Left ventricle myocardium inferior (tissue), 1 donor: Measurements from ENCODE around the gene RRP9. TPM values are rescaled to one million over a fixed set of nuclear protein-coding genes. Genes with fewer than 3 reads are reported as not detected.

Experiments
- DNase-seq: peaks from one replicate; pipeline ENCODE4 v3.0.0-alpha.2; 2020
- H3K27ac ChIP-seq: fragments of 200-600 bp; replicated peaks from 2 replicates; pipeline ENCODE4 v1.8.0; 2021
- H3K27me3 ChIP-seq: fragments of 200-600 bp; 2 replicates; pipeline ENCODE4 v1.8.0; 2021; ENCODE audit warnings: low read depth
- H3K36me3 ChIP-seq: fragments of 200-600 bp; 2 replicates; pipeline ENCODE4 v1.8.0; 2021
- H3K4me1 ChIP-seq: fragments of 200-600 bp; 2 replicates; pipeline ENCODE4 v1.8.0; 2021
- H3K4me3 ChIP-seq: fragments of 200-600 bp; 2 replicates; pipeline ENCODE4 v1.8.0; 2021; ENCODE audit warnings: mild to moderate bottlenecking, moderate library complexity
- H3K9me3 ChIP-seq: fragments of 200-600 bp; replicated peaks from 2 replicates; pipeline ENCODE4 v1.8.0; 2021
- CTCF ChIP-seq: fragments of 200-600 bp; IDR thresholded peaks from 2 replicates; pipeline ENCODE4 v1.8.0; 2021; ENCODE audit warnings: antibody characterized with exemption, mild to moderate bottlenecking, borderline replicate concordance
- intact Hi-C: fragments of 100-400 bp; cut with micrococcal nuclease; formaldehyde crosslinking; loops from one replicate; pipeline ENCODE4 v1.11.0; 2022
- total RNA-seq: library from RNA; stranded (reverse); fragmentation: NEBNext Ultra II Directional; extraction: Animal tissue kit (Norgen Biotek cat#: 25700); gene quantifications from one replicate; pipeline ENCODE4 v1.2.1, GENCODE V29; 2021
- donor health status: DM: no; HTN: yes; CAD: no; lungs with severe emphysema.

RRP9 gene
- total RNA-seq, 1 donor from 2014 or later, result 8.6 TPM

DNA sequence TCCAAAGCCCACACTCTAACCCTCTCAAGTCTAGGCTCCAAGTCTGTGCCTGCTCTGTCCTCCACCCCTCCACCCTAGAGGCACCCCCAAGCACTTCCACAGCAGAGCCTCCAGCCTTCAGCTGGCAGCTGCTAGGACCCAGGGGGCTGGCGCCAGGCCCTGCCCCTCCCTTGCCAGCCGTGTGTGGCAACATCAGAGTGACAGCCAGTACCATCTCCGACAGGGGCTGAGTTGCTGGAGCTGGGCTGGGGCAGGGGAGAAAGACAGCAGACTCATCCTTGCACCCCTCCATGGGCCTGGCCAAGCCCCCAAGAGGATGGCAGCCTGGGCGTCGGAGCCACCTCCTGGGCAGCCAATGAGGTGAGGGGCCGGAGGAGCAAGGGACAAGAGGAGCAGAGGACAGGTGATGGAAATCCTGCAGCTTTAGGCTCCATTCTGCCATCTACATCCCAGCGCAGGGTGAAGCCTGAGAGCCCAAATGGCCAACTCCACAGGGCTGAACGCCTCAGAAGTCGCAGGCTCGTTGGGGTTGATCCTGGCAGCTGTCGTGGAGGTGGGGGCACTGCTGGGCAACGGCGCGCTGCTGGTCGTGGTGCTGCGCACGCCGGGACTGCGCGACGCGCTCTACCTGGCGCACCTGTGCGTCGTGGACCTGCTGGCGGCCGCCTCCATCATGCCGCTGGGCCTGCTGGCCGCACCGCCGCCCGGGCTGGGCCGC, 13.6 kb upstream of the RRP9 start, which contains the start of gene GPR62:
Gene GPR62 (plus strand): TSS at position 207 of the 718 bp plus-strand sequence. CDS start 272 bp downstream, at position 479.
- DNase-seq, result no peak
- peak within 1 kb of the TSS; percentile 65 for H3K4me3 ChIP-seq

DNA sequence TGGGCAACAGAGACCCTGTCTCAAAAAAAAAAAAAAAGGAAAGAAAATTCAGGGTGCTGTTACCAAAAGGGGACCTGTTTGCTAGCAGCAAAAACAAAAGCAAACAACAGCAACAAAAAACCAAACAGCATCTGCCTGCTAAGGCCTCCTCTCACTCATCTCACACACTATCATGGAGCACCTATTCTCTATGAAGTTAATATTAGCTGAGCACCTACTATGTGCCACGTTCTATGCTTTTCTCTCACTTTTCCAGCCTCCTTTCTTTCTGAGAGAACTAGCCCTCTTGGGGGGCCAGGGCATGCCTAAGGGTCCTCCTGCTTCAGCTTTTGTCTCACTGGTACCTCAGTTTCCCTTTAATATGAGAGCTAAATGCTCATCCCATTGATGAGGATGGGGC, 13.0 kb upstream of the RRP9 start:
- Histone ChIP-seq H3K9me3 (no peaks in the 10 kb centered on the region), H3K27ac (no peak overlapping the region), H3K27me3 (no peaks in the 10 kb centered on the region), H3K4me3 (no peak overlapping the region), H3K4me1 (peaks cover 19% of the 10 kb centered on the region), H3K36me3 (peaks cover 26% of the 10 kb centered on the region)
- no peak for TF ChIP-seq CTCF
- no peak for DNase-seq
- intact Hi-C loops, result no loop called here

More for the DNA sequence above, 13.6 kb upstream of the RRP9 start, which contains the start of gene GPR62:
- Histone ChIP-seq H3K27me3 (no peaks in the 10 kb centered on the region), H3K36me3 (peaks cover 31% of the 10 kb centered on the region), H3K27ac (peak within 1 kb of the TSS; percentile 88), H3K9me3 (no peaks in the 10 kb centered on the region), H3K4me1 (peaks cover 19% of the 10 kb centered on the region)
- no peak for TF ChIP-seq CTCF
- intact Hi-C loops, result no loop called here

- DNase-seq, result no peak
- peaks cover 23% of the 10 kb centered on the region for H3K36me3 ChIP-seq
- peaks cover 19% of the 10 kb centered on the region for H3K4me1 ChIP-seq
- no peaks in the 10 kb centered on the region for H3K27me3 ChIP-seq
- intact Hi-C loops, result no loop called here
- H3K4me3 ChIP-seq, result no peak overlapping the region
- H3K27ac ChIP-seq, result no peak overlapping the region
- TF ChIP-seq CTCF, result no peak
- no peaks in the 10 kb centered on the region for H3K9me3 ChIP-seq
These were observed 12.4 kb upstream of the RRP9 start for GRCh38 chr3:51954105-51954504.

DNA sequence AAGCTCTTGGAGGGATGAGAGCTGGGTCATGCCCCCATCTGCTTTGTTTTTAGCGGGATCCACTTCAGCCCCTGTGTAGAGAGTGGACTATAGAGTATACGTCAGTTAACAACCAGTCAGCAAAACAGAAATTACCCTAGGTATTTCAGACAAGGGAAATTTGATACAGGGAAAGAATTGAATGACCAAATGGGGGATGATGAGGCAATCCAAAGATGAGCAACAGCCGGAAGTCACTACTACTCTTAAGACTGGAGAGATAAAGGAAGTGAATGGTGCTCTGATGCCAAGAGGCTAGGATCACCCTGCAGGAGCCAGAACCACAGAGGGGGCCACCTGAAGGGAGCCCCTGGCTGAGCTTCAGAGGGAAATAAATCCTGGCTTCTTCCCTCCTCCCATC, 11.7 kb upstream of the RRP9 start:
- Histone ChIP-seq H3K9me3 (no peaks in the 10 kb centered on the region), H3K4me1 (peaks cover 19% of the 10 kb centered on the region), H3K36me3 (peaks cover 20% of the 10 kb centered on the region), H3K27me3 (no peaks in the 10 kb centered on the region), H3K27ac (no peak overlapping the region), H3K4me3 (no peak overlapping the region)
- intact Hi-C loops, result no loop called here
- DNase-seq, result no peak
- TF ChIP-seq CTCF, result no peak

GRCh38 chr3:51950899-51951298, 9.2 kb upstream of the RRP9 start:
- no peak for DNase-seq
- Histone ChIP-seq H3K36me3 (peaks cover 21% of the 10 kb centered on the region), H3K9me3 (no peaks in the 10 kb centered on the region), H3K27ac (no peak overlapping the region), H3K4me1 (peaks cover 10% of the 10 kb centered on the region), H3K27me3 (no peaks in the 10 kb centered on the region), H3K4me3 (no peak overlapping the region)
- no peak for TF ChIP-seq CTCF
- intact Hi-C loops, result no loop called here
